ENCODE data around the gene BCL11A.
"Not testable (repeated sequence)": the region's sequence is repeated elsewhere in the genome, so short reads cannot be mapped to it uniquely, and the experiment has no call there.

BCL11A gene

GRCh38 chr2:60433018-60433596 is 120.3 kb downstream of the BCL11A start:
- H3K9me3 ChIP-seq (ENCODE audit: low read depth, low read length), result no peaks in the 10 kb centered on the region
- no peaks in the 10 kb centered on the region for H3K36me3 ChIP-seq (ENCODE audit: insufficient read depth, low read length)
- no peak overlapping the region for H3K4me3 ChIP-seq
- DNase-seq (ENCODE audit: low read depth, low spot score), result no peak
- no peak for TF ChIP-seq POLR2AphosphoS5 (IDR thresholded peaks at IDR 0.05; ENCODE audit: borderline replicate concordance, low read depth, low read length)
- no peak for TF ChIP-seq EZH2 (IDR thresholded peaks at IDR 0.05)
- TF ChIP-seq FOXP2 (optimal IDR thresholded peaks at IDR 0.05; ENCODE audit: control extremely low read depth, extremely low read length, insufficient read depth), result no peak
- H3K9ac ChIP-seq (ENCODE audit: insufficient read length), result no peak overlapping the region
- no peak overlapping the region for H3K27ac ChIP-seq

- DNase-seq (ENCODE audit: low read depth, low spot score), result no peak
- H3K9me3 ChIP-seq (ENCODE audit: low read depth, low read length), result no peaks in the 10 kb centered on the region
- H3K9ac ChIP-seq (ENCODE audit: insufficient read length), result no peak overlapping the region
- H3K36me3 ChIP-seq (ENCODE audit: insufficient read depth, low read length), result no peaks in the 10 kb centered on the region
- no peak overlapping the region for H3K4me3 ChIP-seq
- H3K27ac ChIP-seq, result no peak overlapping the region
- TF ChIP-seq EZH2 (IDR thresholded peaks at IDR 0.05) (no peak), FOXP2 (optimal IDR thresholded peaks at IDR 0.05; ENCODE audit: control extremely low read depth, extremely low read length, insufficient read depth) (no peak), POLR2AphosphoS5 (IDR thresholded peaks at IDR 0.05; ENCODE audit: borderline replicate concordance, low read depth, low read length) (no peak)
Observed at GRCh38 chr2:60432035-60432601, 121.3 kb downstream of the BCL11A start.

GRCh38 chr2:60429681-60430080 is 123.8 kb downstream of the BCL11A start:
- no peak overlapping the region for H3K27ac ChIP-seq
- no peak overlapping the region for H3K9ac ChIP-seq (ENCODE audit: insufficient read length)
- TF ChIP-seq POLR2AphosphoS5 (IDR thresholded peaks at IDR 0.05; ENCODE audit: borderline replicate concordance, low read depth, low read length), result no peak
- TF ChIP-seq FOXP2 (optimal IDR thresholded peaks at IDR 0.05; ENCODE audit: control extremely low read depth, extremely low read length, insufficient read depth), result no peak
- TF ChIP-seq EZH2 (IDR thresholded peaks at IDR 0.05), result no peak
- no peak overlapping the region for H3K4me3 ChIP-seq
- no peaks in the 10 kb centered on the region for H3K9me3 ChIP-seq (ENCODE audit: low read depth, low read length)
- H3K36me3 ChIP-seq (ENCODE audit: insufficient read depth, low read length), result no peaks in the 10 kb centered on the region
- no peak for DNase-seq (ENCODE audit: low read depth, low spot score)

- Histone ChIP-seq H3K4me3 (no peak overlapping the region), H3K36me3 (ENCODE audit: insufficient read depth, low read length) (no peaks in the 10 kb centered on the region), H3K9me3 (ENCODE audit: low read depth, low read length) (no peaks in the 10 kb centered on the region), H3K27ac (no peak overlapping the region), H3K9ac (ENCODE audit: insufficient read length) (no peak overlapping the region)
- TF ChIP-seq FOXP2 (optimal IDR thresholded peaks at IDR 0.05; ENCODE audit: control extremely low read depth, extremely low read length, insufficient read depth) (no peak), POLR2AphosphoS5 (IDR thresholded peaks at IDR 0.05; ENCODE audit: borderline replicate concordance, low read depth, low read length) (no peak), EZH2 (IDR thresholded peaks at IDR 0.05) (no peak)
- DNase-seq (ENCODE audit: low read depth, low spot score), result no peak
Observed at GRCh38 chr2:60426880-60427279, 126.6 kb downstream of the BCL11A start.

DNA sequence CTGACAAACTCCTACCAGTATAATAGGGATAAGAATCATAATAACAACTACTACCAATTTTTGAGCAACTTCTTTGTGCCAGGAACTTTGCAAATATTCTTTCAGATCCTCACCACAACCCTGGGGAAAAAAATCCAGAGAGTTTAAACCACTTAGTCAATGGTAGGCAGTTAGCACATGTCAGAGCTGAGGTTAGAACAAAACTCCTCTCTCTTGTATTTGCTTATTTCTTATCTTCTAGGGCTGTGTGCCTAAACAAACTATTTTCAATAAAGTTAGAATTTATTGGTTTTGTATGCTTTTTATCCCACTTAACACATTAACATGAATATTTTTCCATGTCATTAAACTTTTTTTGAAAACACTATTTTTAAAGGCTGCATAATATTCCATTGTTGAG is 127.1 kb downstream of the BCL11A start:
- Histone ChIP-seq H3K4me3 (no peak overlapping the region), H3K9ac (ENCODE audit: insufficient read length) (no peak overlapping the region), H3K9me3 (ENCODE audit: low read depth, low read length) (no peaks in the 10 kb centered on the region), H3K27ac (no peak overlapping the region), H3K36me3 (ENCODE audit: insufficient read depth, low read length) (no peaks in the 10 kb centered on the region)
- no peak for DNase-seq (ENCODE audit: low read depth, low spot score)
- no peak for TF ChIP-seq FOXP2 (optimal IDR thresholded peaks at IDR 0.05; ENCODE audit: control extremely low read depth, extremely low read length, insufficient read depth)
- no peak for TF ChIP-seq EZH2 (IDR thresholded peaks at IDR 0.05)
- TF ChIP-seq POLR2AphosphoS5 (IDR thresholded peaks at IDR 0.05; ENCODE audit: borderline replicate concordance, low read depth, low read length), result no peak

- H3K27ac ChIP-seq, result no peak overlapping the region
- TF ChIP-seq POLR2AphosphoS5 (IDR thresholded peaks at IDR 0.05; ENCODE audit: borderline replicate concordance, low read depth, low read length) (no peak), EZH2 (IDR thresholded peaks at IDR 0.05) (no peak)
- no peak for DNase-seq (ENCODE audit: low read depth, low spot score)
Observed at GRCh38 chr2:60424233-60424632, 129.2 kb downstream of the BCL11A start.

DNA sequence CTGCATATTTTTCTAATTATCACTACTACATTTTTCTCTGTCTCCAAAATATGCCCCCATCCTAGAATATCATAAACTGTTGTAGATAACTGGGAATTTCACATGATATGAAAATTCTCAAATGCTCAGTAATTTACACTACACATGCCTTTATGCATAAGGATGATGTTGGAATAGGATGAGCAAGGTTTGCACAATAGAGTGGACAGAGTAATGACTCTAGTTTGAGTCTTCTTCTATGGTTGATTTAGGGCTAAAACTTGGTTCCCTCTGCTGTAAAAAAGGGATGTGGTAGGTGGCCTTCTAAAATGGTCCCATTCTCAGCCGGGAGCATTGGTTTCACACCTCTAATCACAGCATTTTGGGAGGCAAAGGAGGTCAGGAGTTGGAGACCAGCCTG is 129.9 kb downstream of the BCL11A start:
- no peak overlapping the region for H3K4me3 ChIP-seq
- H3K9ac ChIP-seq (ENCODE audit: insufficient read length), result no peak overlapping the region
- H3K9me3 ChIP-seq (ENCODE audit: low read depth, low read length), result no peaks in the 10 kb centered on the region
- TF ChIP-seq POLR2AphosphoS5 (IDR thresholded peaks at IDR 0.05; ENCODE audit: borderline replicate concordance, low read depth, low read length) (no peak), EZH2 (IDR thresholded peaks at IDR 0.05) (no peak), FOXP2 (optimal IDR thresholded peaks at IDR 0.05; ENCODE audit: control extremely low read depth, extremely low read length, insufficient read depth) (no peak)
- H3K27ac ChIP-seq, result no peak overlapping the region
- no peak for DNase-seq (ENCODE audit: low read depth, low spot score)
- H3K36me3 ChIP-seq (ENCODE audit: insufficient read depth, low read length), result no peaks in the 10 kb centered on the region

More at GRCh38 chr2:60424233-60424632, 129.2 kb downstream of the BCL11A start:
- no peak overlapping the region for H3K9ac ChIP-seq (ENCODE audit: insufficient read length)
- no peaks in the 10 kb centered on the region for H3K36me3 ChIP-seq (ENCODE audit: insufficient read depth, low read length)
- no peak overlapping the region for H3K4me3 ChIP-seq
- no peaks in the 10 kb centered on the region for H3K9me3 ChIP-seq (ENCODE audit: low read depth, low read length)

DNA sequence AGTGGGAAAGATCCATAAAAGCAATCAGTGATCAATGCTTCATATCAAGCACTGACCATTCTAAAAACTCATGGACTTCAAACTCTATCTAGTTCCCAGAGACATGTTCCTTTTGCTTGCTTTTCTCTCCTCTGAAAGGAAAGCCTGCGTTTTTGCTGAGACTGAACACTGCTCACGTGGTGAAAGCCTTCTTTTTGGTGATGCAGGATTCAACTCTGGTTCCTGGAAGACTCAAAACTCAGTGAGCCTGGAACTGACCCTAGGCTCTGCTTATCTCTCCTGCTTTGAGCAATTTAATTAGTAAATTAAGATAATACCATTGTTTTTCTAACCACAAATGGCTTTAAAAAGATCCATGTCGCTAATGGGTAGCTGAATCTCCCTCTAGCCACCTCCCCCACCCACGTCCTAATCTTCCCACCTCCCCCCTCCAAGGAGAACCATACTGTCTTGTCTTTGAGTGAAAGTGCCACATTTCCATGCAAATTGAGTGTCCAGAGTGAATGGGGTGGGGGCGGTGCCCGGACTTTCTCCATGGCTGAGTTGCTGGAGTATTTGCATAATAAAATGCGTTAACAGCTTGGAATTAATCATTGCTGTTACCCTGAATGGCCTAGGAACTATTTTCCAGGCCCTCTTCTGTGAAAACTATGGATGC is 130.5 kb downstream of the BCL11A start:
- Histone ChIP-seq H3K9ac (ENCODE audit: insufficient read length) (no peak overlapping the region), H3K27ac (no peak overlapping the region), H3K9me3 (ENCODE audit: low read depth, low read length) (no peaks in the 10 kb centered on the region), H3K36me3 (ENCODE audit: insufficient read depth, low read length) (no peaks in the 10 kb centered on the region), H3K4me3 (no peak overlapping the region)
- DNase-seq (ENCODE audit: low read depth, low spot score), result no peak
- TF ChIP-seq POLR2AphosphoS5 (IDR thresholded peaks at IDR 0.05; ENCODE audit: borderline replicate concordance, low read depth, low read length), result no peak
- no peak for TF ChIP-seq FOXP2 (optimal IDR thresholded peaks at IDR 0.05; ENCODE audit: control extremely low read depth, extremely low read length, insufficient read depth)
- TF ChIP-seq EZH2 (IDR thresholded peaks at IDR 0.05), result no peak

GRCh38 chr2:60417210-60417609 is 136.2 kb downstream of the BCL11A start:
- DNase-seq (ENCODE audit: low read depth, low spot score); H3K27ac ChIP-seq; H3K4me3 ChIP-seq; H3K9me3 ChIP-seq (ENCODE audit: low read depth, low read length); H3K9ac ChIP-seq (ENCODE audit: insufficient read length); H3K36me3 ChIP-seq (ENCODE audit: insufficient read depth, low read length): not testable (repeated sequence)

All from SK-N-MC (cell line).